H1 (cell line): ENCODE measurements around the gene BSN. TPM values are rescaled to one million over a fixed set of nuclear protein-coding genes. Genes with fewer than 3 reads are reported as not detected.

Experiments used
- CTCF ChIA-PET: fragments of 300-600 bp; sonication (Branson Sonifier 250); formaldehyde crosslinking; loops from one replicate; lab custom pipeline; 2021; ENCODE audit not compliant: partially characterized antibody; lab: Charles Lee
- POLR2A ChIA-PET: fragments of 300-600 bp; sonication (Branson Sonifier 250); formaldehyde crosslinking; loops from one replicate; lab custom pipeline; 2021; ENCODE audit warnings: inconsistent platforms; ENCODE audit not compliant: partially characterized antibody; lab: Charles Lee
- DNase-seq, 2 experiments: peaks; one replicate each; pipeline versions ENCODE4 v3.0.0 to v3.0.0-alpha.2; 2010 to 2022; ENCODE audit warnings: low spot score in 2 of 2, low read depth in 1 of 2, mixed read lengths in 1 of 2
- FAIRE-seq: peaks from 2 replicates; lab custom pipeline; 2011; peaks lifted over from hg19 to GRCh38; lab: Jason Lieb, UNC
- H2AFZ ChIP-seq: 2 replicates; pipeline ENCODE4 v1.8.1; 2012; ENCODE audit warnings: low read length, inconsistent platforms
- H2AK5ac ChIP-seq: 2 replicates; pipeline ENCODE4 v1.6.1; 2013; ENCODE audit warnings: low read depth, low read length
- H2BK120ac ChIP-seq: replicated peaks from 2 replicates; pipeline ENCODE3; 2013; ENCODE audit warnings: low read depth, low read length, inconsistent platforms
- H2BK12ac ChIP-seq: 2 replicates; pipeline ENCODE4 v1.6.1; 2013; ENCODE audit warnings: low read depth, low read length
- H2BK15ac ChIP-seq: 2 replicates; pipeline ENCODE4 v1.6.1; 2013; ENCODE audit warnings: low read length
- H2BK20ac ChIP-seq: 2 replicates; pipeline ENCODE4 v1.6.1; 2013; ENCODE audit warnings: low read length
- H2BK5ac ChIP-seq: 2 replicates; pipeline ENCODE4 v1.6.1; 2013; ENCODE audit warnings: low read depth, low read length
- H3K14ac ChIP-seq: 2 replicates; pipeline ENCODE4 v1.6.1; 2013; ENCODE audit warnings: inconsistent platforms; ENCODE audit not compliant: insufficient read length
- H3K18ac ChIP-seq: 2 replicates; pipeline ENCODE4 v1.6.1; 2013; ENCODE audit warnings: low read length; ENCODE audit errors: extremely low read depth
- H3K23ac ChIP-seq: 2 replicates; pipeline ENCODE4 v1.6.1; 2013; ENCODE audit warnings: inconsistent platforms; ENCODE audit not compliant: insufficient read length
- H3K23me2 ChIP-seq: 2 replicates; pipeline ENCODE4 v1.6.1; 2013; ENCODE audit warnings: low read depth, low read length
- H3K27ac ChIP-seq: 2 replicates; pipeline ENCODE4 v1.6.1; 2011; ENCODE audit warnings: low read depth, low read length, inconsistent platforms
- H3K27me3 ChIP-seq, 4 experiments: replicated peaks in 1 of 4; 1 replicate in 1 of 4; 2 replicates in 3 of 4; pipeline versions ENCODE4 v1.6.1 to v1.8.1; 2011 to 2013; ENCODE audit warnings: low read length in 3 of 4, mild to moderate bottlenecking in 3 of 4, inconsistent platforms in 2 of 4, mixed read lengths in 2 of 4, moderate library complexity in 1 of 4; ENCODE audit not compliant: control insufficient read depth in 3 of 4, insufficient read depth in 3 of 4; ENCODE audit errors: extremely low read depth in 1 of 4
- H3K36me3 ChIP-seq, 4 experiments: 2 replicates each; pipeline versions ENCODE4 v1.6.1 to v1.8.1; 2011 to 2013; ENCODE audit warnings: mild to moderate bottlenecking in 4 of 4, low read length in 3 of 4, moderate library complexity in 2 of 4, control low read depth in 1 of 4, inconsistent platforms in 1 of 4; ENCODE audit not compliant: insufficient read depth in 4 of 4, control insufficient read depth in 2 of 4
- H3K4ac ChIP-seq: replicated peaks from 2 replicates; pipeline ENCODE3; 2013; ENCODE audit warnings: low read length, low read depth, mixed read lengths, inconsistent platforms; ENCODE audit not compliant: insufficient read length
- H3K4me1 ChIP-seq, 4 experiments: replicated peaks in 1 of 4; 1 replicate in 1 of 4; 2 replicates in 3 of 4; pipeline versions ENCODE4 v1.6.1 to v1.8.1; 2011 to 2013; ENCODE audit warnings: low read length in 3 of 4, inconsistent platforms in 2 of 4, mixed read lengths in 1 of 4; ENCODE audit not compliant: insufficient read depth in 4 of 4, control insufficient read depth in 3 of 4
- H3K4me2 ChIP-seq, 2 experiments: 2 replicates each; pipeline versions ENCODE4 v1.6.1 to v1.8.1; 2011 to 2013; ENCODE audit warnings: low read depth in 2 of 2, low read length in 2 of 2, control low read depth in 1 of 2, inconsistent platforms in 1 of 2, mild to moderate bottlenecking in 1 of 2; ENCODE audit not compliant: insufficient read depth in 1 of 2
- H3K4me3 ChIP-seq, 4 experiments: fragments of 200-600, 300-600 bp in 1 of 4; sonication (generic), shearing (Covaris generic), sonication (Bioruptor Twin) in 1 of 4; 2 replicates each; pipeline versions ENCODE4 v1.5.1 to v1.8.1; 2011 to 2016; ENCODE audit warnings: low read length in 4 of 4, low read depth in 3 of 4, control low read depth in 2 of 4, inconsistent platforms in 2 of 4, mild to moderate bottlenecking in 2 of 4, mixed read lengths in 1 of 4, moderate library complexity in 1 of 4; ENCODE audit not compliant: insufficient read depth in 2 of 4; ENCODE audit errors: extremely low read depth in 1 of 4
- H3K56ac ChIP-seq: replicated peaks from 2 replicates; pipeline ENCODE3; 2013; ENCODE audit warnings: low read depth, mild to moderate bottlenecking, mixed read lengths, low read length, inconsistent platforms; ENCODE audit not compliant: insufficient read length
- H3K79me1 ChIP-seq: 2 replicates; pipeline ENCODE4 v1.6.1; 2013; ENCODE audit warnings: low read depth, low read length, control low read depth
- H3K79me2 ChIP-seq, 2 experiments: 2 replicates each; pipeline versions ENCODE4 v1.6.1 to v1.8.1; 2012 to 2013; ENCODE audit warnings: low read length in 2 of 2, mild to moderate bottlenecking in 2 of 2, inconsistent platforms in 1 of 2; ENCODE audit not compliant: insufficient read depth in 2 of 2, control insufficient read depth in 1 of 2
- H3K9ac ChIP-seq, 4 experiments: replicated peaks in 1 of 4; 1 replicate in 1 of 4; 2 replicates in 3 of 4; pipeline versions ENCODE4 v1.6.1 to v1.8.1; 2011 to 2013; ENCODE audit warnings: low read depth in 3 of 4, low read length in 3 of 4, control low read depth in 2 of 4, mild to moderate bottlenecking in 2 of 4, moderate library complexity in 2 of 4, inconsistent platforms in 1 of 4; ENCODE audit errors: extremely low read depth in 1 of 4
- H3K9me3 ChIP-seq, 2 experiments: 2 replicates each; pipeline versions ENCODE4 v1.6.1 to v1.8.1; 2012 to 2013; ENCODE audit warnings: mild to moderate bottlenecking in 2 of 2, moderate library complexity in 2 of 2, control low read depth in 1 of 2, inconsistent platforms in 1 of 2, low read depth in 1 of 2, low read length in 1 of 2, mixed read lengths in 1 of 2; ENCODE audit not compliant: insufficient read depth in 2 of 2
- H4K20me1 ChIP-seq, 2 experiments: replicated peaks in 1 of 2; 2 replicates each; pipeline versions ENCODE3 to v1.8.1; 2011 to 2013; ENCODE audit warnings: inconsistent platforms in 2 of 2, low read length in 2 of 2, mild to moderate bottlenecking in 1 of 2; ENCODE audit not compliant: insufficient read depth in 2 of 2, control insufficient read depth in 1 of 2
- H4K5ac ChIP-seq: 2 replicates; pipeline ENCODE4 v1.6.1; 2013; ENCODE audit warnings: low read length, low read depth, mixed read lengths, inconsistent platforms; ENCODE audit not compliant: insufficient read length
- H4K8ac ChIP-seq: 2 replicates; pipeline ENCODE4 v1.8.0; 2013; ENCODE audit warnings: mild to moderate bottlenecking, moderate library complexity, low read length, inconsistent platforms; ENCODE audit not compliant: insufficient read depth; ENCODE audit errors: extremely low read depth
- H4K91ac ChIP-seq: replicated peaks from 2 replicates; pipeline ENCODE3; 2013; ENCODE audit warnings: low read length, mixed read lengths, inconsistent platforms; ENCODE audit not compliant: insufficient read length
- CBX8 ChIP-seq: fragments of 300-800, 300-1000 bp; sonication (generic); IDR thresholded peaks from 2 replicates; pipeline ENCODE4 v1.7.1; 2016; ENCODE audit warnings: low read depth, low read length, borderline replicate concordance
- WGBS, 2 experiments: shearing (Covaris generic) in 1 of 2; methylation state at CpG; one replicate each; pipeline versions ENCODE4 v1.1.6 to v1.1.7; 2013 to 2015; ENCODE audit warnings: low lambda C conversion rate in 2 of 2, mixed read lengths in 2 of 2, inconsistent platforms in 1 of 2, low coverage in 1 of 2, missing lambda C conversion rate in 1 of 2; ENCODE audit not compliant: insufficient replicate concordance in 2 of 2, insufficient coverage in 1 of 2, insufficient read length in 1 of 2; ENCODE audit errors: extremely low coverage in 1 of 2, missing lambda C conversion rate in 1 of 2; 5-methylcytosine and 5-hydroxymethylcytosine counted together
- polyA plus RNA-seq, 7 experiments: library from polyadenylated mRNA; depleted of rRNA in 3 of 7; stranded (reverse) in 5 of 7; unstranded in 2 of 7; fragments of >200 nt in 5 of 7; fragments of 200-250 nt in 2 of 7; gene quantifications; 1 replicate in 5 of 7; 2 replicates in 1 of 7; 4 replicates in 1 of 7; pipeline versions ENCODE4 v1.2.1 to v1.2.3, GENCODE V29; 2011 to 2013; ENCODE audit warnings: missing spikeins in 2 of 7, mixed read lengths in 2 of 7
- total RNA-seq: library from RNA; stranded (reverse); fragmentation: NEBNext Ultra II Directional; extraction: Animal tissue kit (Norgen Biotek cat#: 25700); gene quantifications from 2 replicates; pipeline ENCODE4 v1.2.1, GENCODE V29; 2021

The BSN gene
- total and polyA plus RNA-seq, 2 of the 8 experiments (the other 6 are each of a cell fraction or from before 2014, with no cell fraction given) = 0.60 to 3.0 TPM

DNA sequence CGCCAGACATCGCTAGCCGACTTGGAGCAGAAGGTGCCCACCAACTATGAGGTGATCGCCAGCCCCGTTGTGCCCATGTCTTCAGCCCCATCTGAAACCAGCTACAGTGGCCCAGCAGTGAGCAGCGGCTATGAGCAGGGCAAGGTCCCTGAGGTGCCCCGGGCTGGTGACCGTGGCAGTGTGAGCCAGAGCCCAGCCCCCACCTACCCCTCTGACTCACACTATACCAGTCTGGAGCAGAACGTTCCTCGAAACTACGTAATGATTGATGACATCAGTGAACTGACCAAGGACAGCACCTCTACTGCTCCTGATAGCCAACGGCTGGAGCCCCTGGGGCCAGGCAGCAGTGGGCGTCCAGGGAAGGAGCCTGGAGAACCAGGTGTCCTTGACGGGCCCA, 107.0 kb downstream of the BSN start:
- H2BK12ac ChIP-seq = no peak overlapping the region
- POLR2A ChIA-PET = interaction anchor here (1.3 kb wide), 1 partner anchor 121 kb away, joined by 5 read pairs; no protein-coding TSS in a partner anchor
- H4K5ac ChIP-seq = no peak overlapping the region
- H3K4me2 ChIP-seq = no peak overlapping the region
- no peak overlapping the region for H3K9ac ChIP-seq
- no peak overlapping the region for H2BK15ac ChIP-seq
- no peak overlapping the region for H4K8ac ChIP-seq
- no peak overlapping the region for H3K23ac ChIP-seq
- H2AK5ac ChIP-seq = no peak overlapping the region
- no peak overlapping the region for H3K4ac ChIP-seq
- DNase-seq = no peak
- no peaks in the 10 kb centered on the region for H3K27me3 ChIP-seq
- H3K23me2 ChIP-seq = no peaks in the 10 kb centered on the region
- H3K9me3 ChIP-seq = no peaks in the 10 kb centered on the region
- no peak for FAIRE-seq
- no peak overlapping the region for H3K4me3 ChIP-seq
- no peak overlapping the region for H3K27ac ChIP-seq
- H3K56ac ChIP-seq = no peak overlapping the region
- no peak overlapping the region for H2BK20ac ChIP-seq
- no peaks in the 10 kb centered on the region for H3K79me2 ChIP-seq
- H3K79me1 ChIP-seq = no peaks in the 10 kb centered on the region; the same call in 1 of the 2 replicates
- peaks cover 0 to 6% (median 0%) of the 10 kb centered on the region in 4 experiments; a peak in 1 of 7 replicates for H3K4me1 ChIP-seq
- no peak overlapping the region for H4K91ac ChIP-seq
- no peak overlapping the region for H2AFZ ChIP-seq
- 0 out of 2 replicates have a peak overlapping the region, but pooled peaks have one; percentile 13 for H2BK5ac ChIP-seq
- no peak overlapping the region for H3K14ac ChIP-seq
- H4K20me1 ChIP-seq = no peaks in the 10 kb centered on the region
- no peak overlapping the region for H3K18ac ChIP-seq
- no peaks in the 10 kb centered on the region for H3K36me3 ChIP-seq
- CTCF ChIA-PET = interaction anchor here (0.8 to 3.9 kb wide), 5 partner anchors 10 to 121 kb away, joined by 3 to 20 read pairs (median 7); no protein-coding TSS in a partner anchor
- WGBS, 2 experiments = 96% methylated on average over 14 of the region's 14 CpGs; no CpG with 5 or more reads in 1 of the 2 experiments
- H2BK120ac ChIP-seq = no peak overlapping the region
- TF ChIP-seq CBX8 = no peak
